Esophagus (tissue), 2 donors: ENCODE data around the gene SBSN. TPM values are rescaled to one million over a fixed set of nuclear protein-coding genes. Genes with fewer than 3 reads are reported as not detected.

ENCODE experiments used
- H3K27ac ChIP-seq, 2 donors: one replicate each; pipeline ENCODE4 v1.5.1; 2013; ENCODE audit warnings: low read depth in 2 of 2, mild to moderate bottlenecking in 2 of 2, inconsistent platforms in 1 of 2, low read length in 1 of 2, moderate library complexity in 1 of 2
- H3K27me3 ChIP-seq, 2 donors: one replicate each; pipeline ENCODE4 v1.6.1; 2013; ENCODE audit warnings: low read length in 2 of 2, control low read depth in 1 of 2, mild to moderate bottlenecking in 1 of 2; ENCODE audit not compliant: insufficient read depth in 2 of 2, control insufficient read depth in 1 of 2
- H3K36me3 ChIP-seq, 2 donors: one replicate each; pipeline ENCODE4 v1.6.1; 2013; ENCODE audit warnings: low read length in 1 of 2; ENCODE audit not compliant: control insufficient read depth in 2 of 2, insufficient read depth in 2 of 2
- H3K4me1 ChIP-seq, 2 donors: one replicate each; pipeline ENCODE4 v1.6.1; 2013; ENCODE audit warnings: low read length in 1 of 2; ENCODE audit not compliant: control insufficient read depth in 2 of 2, insufficient read depth in 2 of 2
- H3K4me3 ChIP-seq, 2 donors: one replicate each; pipeline ENCODE4 v1.5.1; 2013; ENCODE audit warnings: low read length in 2 of 2, mild to moderate bottlenecking in 2 of 2, low read depth in 1 of 2, moderate library complexity in 1 of 2
- H3K9me3 ChIP-seq, 2 donors: one replicate each; pipeline ENCODE4 v1.6.1; 2013; ENCODE audit warnings: mild to moderate bottlenecking in 2 of 2, low read depth in 1 of 2, low read length in 1 of 2, moderate library complexity in 1 of 2; ENCODE audit not compliant: control insufficient read depth in 2 of 2, insufficient read depth in 1 of 2
- WGBS, 2 donors: extraction: QIAGEN DNeasy Blood & Tissue Kit; methylation state at CpG; one replicate each; pipeline ENCODE4 v1.1.7; 2013; 5-methylcytosine and 5-hydroxymethylcytosine counted together
- polyA plus RNA-seq, 2 donors: library from polyadenylated mRNA; stranded (reverse); fragments of 200-250 nt; gene quantifications; one replicate each; pipeline ENCODE4 v1.2.3, GENCODE V29; 2013
- donor health status: healthy with polysubstance abuse.
- donor health status: Bipolar disorder and iron deficiency.

Gene SBSN
- polyA plus RNA-seq, 2 donors: 453 to 1,191 TPM

DNA sequence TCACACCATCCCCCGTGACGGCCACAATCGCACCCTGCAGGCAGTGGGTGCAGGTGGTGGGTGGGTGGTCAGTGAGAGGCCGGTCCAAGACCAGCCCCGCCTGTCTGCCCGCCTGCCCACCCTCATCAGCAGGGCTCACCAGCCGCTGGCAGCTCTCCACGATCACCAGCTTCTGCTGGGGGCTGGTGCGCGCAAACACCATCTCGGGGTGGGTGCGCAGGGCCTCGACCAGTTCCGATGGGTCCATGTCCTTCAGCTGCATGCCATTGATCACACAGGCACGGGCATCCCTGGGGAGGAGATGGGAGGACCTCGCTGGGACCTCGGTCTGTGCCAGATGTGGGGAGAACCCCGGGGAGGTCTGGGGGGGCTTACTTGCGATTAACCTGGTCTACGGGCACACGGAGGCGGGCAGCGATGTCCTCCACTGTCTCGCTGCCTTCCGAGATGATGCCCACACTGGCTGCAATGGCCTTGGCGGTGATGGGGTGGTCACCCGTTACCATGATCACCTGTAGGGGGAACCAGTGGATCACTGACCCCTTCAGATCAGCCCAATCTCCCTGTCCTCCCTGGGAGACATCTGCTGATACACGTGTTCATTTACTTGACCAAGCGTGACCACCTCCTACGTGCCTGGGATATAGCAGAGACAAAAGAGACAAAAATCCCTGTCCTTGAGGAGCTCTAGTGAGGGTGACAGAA is 27.3 kb upstream of the SBSN start:
- Histone ChIP-seq H3K36me3 (peaks cover 0 to 4% of the 10 kb centered on the region in 2 donors), H3K4me3 (no peak overlapping the region), H3K4me1 (peaks cover 3 to 13% of the 10 kb centered on the region in 2 donors), H3K9me3 (no peaks in the 10 kb centered on the region), H3K27me3 (peaks cover 0 to 9% of the 10 kb centered on the region in 2 donors), H3K27ac (no peak overlapping the region)
- 70% methylated on average over 30 of the region's 30 CpGs for WGBS, 2 donors

DNA sequence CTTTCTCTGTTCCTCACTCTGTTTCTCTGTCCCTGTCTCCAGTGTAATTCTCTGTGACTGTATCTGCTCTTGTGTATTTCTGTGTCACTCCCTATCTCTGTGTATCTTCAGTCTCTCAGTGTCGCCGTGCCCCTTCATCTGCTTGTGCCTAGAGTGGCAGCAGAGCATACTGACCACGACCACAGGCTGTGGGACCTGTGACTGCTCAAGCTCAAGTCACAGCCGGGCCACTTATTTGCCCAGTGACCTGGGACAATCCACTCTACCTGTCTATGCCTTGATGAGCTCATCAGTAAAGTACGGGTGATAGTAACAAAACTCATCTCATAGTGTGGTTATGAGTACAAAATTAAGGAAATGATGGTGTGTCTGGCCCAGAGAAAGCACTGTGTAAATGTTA is 26.0 kb upstream of the SBSN start:
- Histone ChIP-seq H3K27me3 (peaks cover 0 to 9% of the 10 kb centered on the region in 2 donors), H3K36me3 (peaks cover 0 to 4% of the 10 kb centered on the region in 2 donors), H3K9me3 (no peaks in the 10 kb centered on the region), H3K27ac (no peak overlapping the region), H3K4me3 (no peak overlapping the region), H3K4me1 (peaks cover 3 to 13% of the 10 kb centered on the region in 2 donors)
- 67 to 68% methylated on average over 5 of the region's 5 CpGs for WGBS, 2 donors

DNA sequence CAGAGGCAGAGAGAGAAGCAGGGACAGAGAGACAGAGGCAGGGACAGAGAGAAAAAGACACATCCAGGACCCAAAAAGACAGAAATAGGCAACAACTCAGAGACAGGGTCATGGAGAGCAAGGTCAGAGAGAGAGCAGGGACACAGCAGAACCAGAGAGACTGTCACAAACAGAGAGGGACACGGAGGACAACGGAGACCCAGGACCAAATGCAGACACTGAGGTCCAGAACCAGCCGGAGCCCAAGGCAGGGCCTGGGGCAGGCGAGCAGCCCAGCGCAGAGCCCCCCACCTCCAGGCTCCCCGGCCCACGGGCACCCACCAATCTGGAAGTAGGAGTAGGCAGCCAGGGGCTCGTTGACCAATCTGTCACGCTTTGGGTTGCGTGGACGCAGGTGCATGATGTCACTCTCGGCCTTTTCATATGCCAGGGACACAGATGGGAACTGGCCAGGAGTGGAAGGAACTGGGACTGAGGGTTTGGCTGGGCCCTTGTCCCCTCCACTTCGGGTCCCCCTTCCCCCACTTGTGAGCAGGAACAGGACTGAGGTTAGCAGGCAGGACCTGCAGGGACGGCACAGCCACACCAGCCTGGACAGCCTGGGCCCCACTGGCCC is 25.4 kb upstream of the SBSN start:
- H3K27me3 ChIP-seq: peaks cover 0 to 3% of the 10 kb centered on the region in 2 donors
- no peak overlapping the region for H3K4me3 ChIP-seq
- WGBS, 2 donors: 71 to 74% methylated on average over 13 to 14 of the region's 14 CpGs
- H3K4me1 ChIP-seq: peaks cover 3 to 7% of the 10 kb centered on the region in 2 donors
- H3K9me3 ChIP-seq: no peaks in the 10 kb centered on the region
- peaks cover 0 to 4% of the 10 kb centered on the region in 2 donors for H3K36me3 ChIP-seq
- H3K27ac ChIP-seq: no peak overlapping the region

DNA sequence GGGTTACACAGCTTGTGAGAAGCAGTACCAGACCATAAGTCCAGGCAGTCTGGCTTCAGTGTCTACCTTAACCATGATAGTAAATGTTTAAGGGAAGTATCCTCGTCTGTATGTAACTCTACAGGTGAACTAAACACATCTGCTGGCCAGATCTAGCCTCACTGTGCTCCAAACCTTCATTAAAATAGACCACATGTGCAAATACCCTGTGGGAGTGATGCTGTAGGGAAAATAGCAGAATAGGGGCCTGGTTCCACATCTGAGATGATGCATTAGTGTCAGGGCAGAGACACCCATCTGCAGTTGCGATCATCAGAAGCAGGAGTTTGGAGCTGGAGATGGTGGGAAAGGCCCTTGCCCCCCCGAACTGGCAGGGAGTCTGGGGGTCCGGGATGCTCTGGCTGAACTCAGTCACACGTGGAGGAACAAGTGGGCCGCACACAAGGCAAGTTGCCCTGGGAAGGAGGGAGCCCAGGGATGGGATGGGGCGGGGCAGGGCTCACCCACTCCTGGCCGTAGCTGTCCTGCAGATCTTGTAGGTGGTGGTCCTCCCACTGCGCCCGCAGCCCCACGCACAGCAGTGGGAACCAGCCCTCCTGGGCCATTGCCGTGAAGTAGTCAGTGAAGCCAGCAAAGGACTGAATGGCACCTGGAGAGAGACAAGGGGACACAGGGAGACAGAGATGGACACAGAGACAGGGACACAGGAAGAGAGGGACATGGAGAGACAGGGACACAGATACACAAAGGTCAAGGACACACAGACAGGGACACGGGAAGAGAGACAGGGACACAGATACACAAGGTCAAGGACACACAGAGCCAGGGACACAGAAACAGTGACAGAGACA is 24.6 kb upstream of the SBSN start:
- WGBS, 2 donors: 68 to 72% methylated on average over 13 of the region's 13 CpGs

DNA sequence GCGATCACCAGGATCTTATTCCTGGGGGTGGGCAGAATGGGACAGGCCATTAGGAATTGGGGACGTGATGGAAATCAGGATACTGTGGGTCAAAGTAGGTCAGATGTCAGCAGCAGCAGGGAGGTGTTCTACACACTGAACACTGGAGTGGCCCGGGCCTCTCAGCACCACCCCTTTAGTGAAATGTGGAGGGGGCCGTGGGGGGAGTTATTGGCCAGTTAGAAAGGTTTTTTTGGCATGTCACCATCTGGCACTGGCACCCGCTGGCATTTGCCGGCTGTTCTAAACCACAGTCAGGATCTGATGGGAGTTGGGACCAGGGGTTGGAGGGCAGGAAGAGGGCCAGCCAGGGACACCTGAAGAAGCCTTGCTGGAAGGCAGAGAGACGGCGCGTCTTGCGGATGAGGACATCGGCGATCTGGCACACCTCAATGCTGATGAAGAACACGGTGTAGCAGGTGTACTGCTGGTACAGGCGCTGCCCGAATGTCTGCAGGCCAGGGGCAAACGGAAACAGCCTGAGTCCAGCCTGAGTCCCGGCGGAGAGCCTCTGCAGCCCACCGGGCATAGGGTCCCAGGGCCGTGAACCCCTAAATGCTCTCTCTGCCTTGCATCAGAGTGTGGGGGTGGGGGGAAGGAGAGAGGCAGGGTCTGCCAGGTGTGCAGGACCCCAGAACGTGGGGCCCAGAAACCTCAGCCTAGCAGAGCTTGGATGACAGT is 23.1 kb upstream of the SBSN start:
- Histone ChIP-seq H3K27ac (no peak overlapping the region), H3K27me3 (no peaks in the 10 kb centered on the region), H3K4me3 (no peak overlapping the region), H3K9me3 (no peaks in the 10 kb centered on the region), H3K4me1 (peaks cover 6 to 8% of the 10 kb centered on the region in 2 donors), H3K36me3 (peaks cover 0 to 9% of the 10 kb centered on the region in 2 donors)
- WGBS, 2 donors: 80 to 81% methylated on average over 21 of the region's 21 CpGs

More for the DNA sequence above, 24.6 kb upstream of the SBSN start:
- Histone ChIP-seq H3K27ac (no peak overlapping the region), H3K9me3 (no peaks in the 10 kb centered on the region), H3K36me3 (peaks cover 0 to 4% of the 10 kb centered on the region in 2 donors), H3K27me3 (no peaks in the 10 kb centered on the region), H3K4me1 (peaks cover 0 to under 1% of the 10 kb centered on the region in 2 donors), H3K4me3 (no peak overlapping the region)

DNA sequence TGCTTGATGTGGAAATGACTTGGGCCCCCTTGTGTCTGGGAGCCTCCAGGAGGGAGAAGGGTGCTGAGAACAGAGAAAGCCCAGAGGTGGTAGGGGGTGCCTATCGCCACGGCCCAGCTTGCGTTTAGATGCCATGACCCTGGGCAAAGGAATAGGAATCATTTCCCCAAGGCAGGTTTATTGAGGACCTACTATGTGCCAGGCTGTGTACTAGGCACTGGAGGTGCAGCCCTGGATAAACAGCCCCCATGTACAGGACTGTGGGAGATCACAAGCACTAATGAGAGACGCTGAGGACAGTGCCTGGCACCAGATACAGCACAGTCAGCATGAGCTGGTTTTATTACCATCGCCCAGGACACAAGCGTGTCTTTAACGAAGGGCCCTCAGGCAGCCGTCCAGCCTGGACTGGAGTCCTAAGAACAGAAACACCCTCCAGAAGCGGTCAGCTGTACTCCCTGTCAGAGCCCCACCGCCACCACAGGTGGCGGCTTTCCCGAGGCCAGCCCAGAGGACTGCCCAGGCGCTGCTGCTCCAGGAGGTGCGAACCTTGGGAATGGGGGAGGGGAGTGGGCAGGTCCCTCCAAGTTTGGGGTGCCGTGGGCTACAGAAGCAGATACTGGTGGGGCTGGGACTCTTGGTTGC is 21.9 kb upstream of the SBSN start:
- peaks cover 0 to 9% of the 10 kb centered on the region in 2 donors for H3K36me3 ChIP-seq
- H3K27ac ChIP-seq: no peak overlapping the region
- no peak overlapping the region for H3K4me3 ChIP-seq
- H3K9me3 ChIP-seq: no peaks in the 10 kb centered on the region
- peaks cover 6 to 8% of the 10 kb centered on the region in 2 donors for H3K4me1 ChIP-seq
- 87% methylated on average over 15 of the region's 15 CpGs for WGBS, 2 donors
- no peaks in the 10 kb centered on the region for H3K27me3 ChIP-seq

DNA sequence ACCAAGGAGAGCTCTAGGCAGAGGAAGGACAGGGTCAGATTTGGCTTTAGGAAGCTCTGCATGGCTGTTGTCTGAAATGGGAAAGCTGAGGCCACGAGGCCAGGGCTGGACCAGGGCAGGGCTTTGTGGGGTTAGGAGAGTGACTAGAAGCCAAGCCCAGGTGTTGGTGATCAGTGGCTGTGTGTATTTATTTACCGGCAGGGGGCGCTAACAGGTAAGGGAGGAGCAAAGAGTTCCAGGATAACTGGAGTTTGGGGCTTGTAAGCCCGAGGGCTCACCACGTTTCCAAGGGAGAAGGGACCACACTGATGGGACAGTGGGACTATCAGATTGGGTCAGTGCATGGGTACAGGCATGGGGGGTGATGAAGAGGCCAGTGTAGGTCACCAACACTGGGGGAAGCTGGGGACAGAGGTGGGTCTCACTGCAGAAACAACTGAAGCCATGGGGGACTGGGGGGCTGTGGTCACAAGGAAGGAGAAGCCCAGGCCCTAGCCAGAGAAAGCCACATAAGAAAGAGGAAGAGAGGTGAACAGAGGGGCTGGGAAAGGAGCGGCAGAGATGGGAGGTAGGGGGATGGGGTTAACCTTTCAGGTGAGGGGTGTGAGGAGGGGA is 21.2 kb upstream of the SBSN start:
- peaks cover 0 to 9% of the 10 kb centered on the region in 2 donors for H3K36me3 ChIP-seq
- H3K27ac ChIP-seq: no peak overlapping the region
- H3K4me3 ChIP-seq: no peak overlapping the region
- H3K9me3 ChIP-seq: no peaks in the 10 kb centered on the region
- no peaks in the 10 kb centered on the region for H3K27me3 ChIP-seq
- peaks cover 6 to 13% of the 10 kb centered on the region in 2 donors for H3K4me1 ChIP-seq
- 20 to 22% methylated on average over 6 of the region's 6 CpGs for WGBS, 2 donors

DNA sequence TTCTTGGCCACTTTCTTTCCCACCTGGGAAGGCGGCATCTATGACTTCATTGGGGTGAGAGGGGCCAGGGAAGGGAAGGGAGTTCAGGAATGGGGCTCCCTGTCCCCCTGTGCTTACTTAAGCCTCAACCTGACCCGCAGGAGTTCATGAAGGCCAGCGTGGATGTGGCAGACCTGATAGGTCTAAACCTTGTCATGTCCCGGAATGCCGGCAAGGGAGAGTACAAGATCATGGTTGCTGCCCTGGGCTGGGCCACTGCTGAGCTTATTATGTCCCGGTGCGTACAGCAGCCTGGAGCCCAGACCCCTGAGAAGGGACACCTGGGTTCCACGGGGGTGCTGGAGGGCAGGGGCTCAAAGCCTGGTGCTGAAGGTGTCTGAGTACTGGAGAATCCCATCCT is 18.4 kb upstream of the SBSN start:
- 78 to 84% methylated on average over 8 of the region's 8 CpGs for WGBS, 2 donors
- H3K36me3 ChIP-seq: peaks cover 0 to 16% of the 10 kb centered on the region in 2 donors
- H3K27ac ChIP-seq: peak overlapping the region in 1 of 2 donors; percentile 85
- no peaks in the 10 kb centered on the region for H3K27me3 ChIP-seq
- peak overlapping the region; percentile 68 to 77 for H3K4me3 ChIP-seq
- peaks cover 6 to 13% of the 10 kb centered on the region in 2 donors for H3K4me1 ChIP-seq
- H3K9me3 ChIP-seq: no peaks in the 10 kb centered on the region
